ENCODE data around the gene ST8SIA5. TPM values are rescaled to one million over a fixed set of nuclear protein-coding genes. Genes with fewer than 3 reads are reported as not detected.

The ST8SIA5 gene
- total and polyA plus RNA-seq, 8 donors, result 0.09 to 0.43 (median 0.27) TPM

GRCh38 chr18:46728219-46728930 lies 28.5 kb downstream of the ST8SIA5 start:
- ATAC-seq (no peak), DNase-seq (no peak)
- Histone ChIP-seq H3K4me3 (no peak overlapping the region), H3K27me3 (no peaks in the 10 kb centered on the region), H3K9me3 (peaks cover 0 to 32% of the 10 kb centered on the region in 2 donors), H3K4me1 (no peaks in the 10 kb centered on the region), H3K36me3 (no peaks in the 10 kb centered on the region), H3K27ac (no peak overlapping the region)
- TF ChIP-seq CTCF (IDR thresholded peaks at IDR 0.05), result no peak
- intact Hi-C loops (cut with DNase I), result no loop called here

GRCh38 chr18:46727177-46727576 lies 29.7 kb downstream of the ST8SIA5 start:
- intact Hi-C loops (cut with DNase I), result no loop called here
- Histone ChIP-seq H3K27me3 (no peaks in the 10 kb centered on the region), H3K4me1 (no peaks in the 10 kb centered on the region), H3K36me3 (no peaks in the 10 kb centered on the region), H3K27ac (no peak overlapping the region), H3K9me3 (peaks cover 0 to 32% of the 10 kb centered on the region in 2 donors), H3K4me3 (no peak overlapping the region)
- no peak for TF ChIP-seq CTCF (IDR thresholded peaks at IDR 0.05)
- DNase-seq (no peak), ATAC-seq (no peak)

- intact Hi-C loops (cut with DNase I), result no loop called here
- no peaks in the 10 kb centered on the region for H3K36me3 ChIP-seq
- H3K4me1 ChIP-seq, result no peaks in the 10 kb centered on the region
- TF ChIP-seq CTCF (IDR thresholded peaks at IDR 0.05), result no peak
- H3K9me3 ChIP-seq, result peaks cover 0 to 17% of the 10 kb centered on the region in 2 donors
- DNase-seq (no peak), ATAC-seq (no peak)
- no peak overlapping the region for H3K27ac ChIP-seq
- no peak overlapping the region for H3K4me3 ChIP-seq
- no peaks in the 10 kb centered on the region for H3K27me3 ChIP-seq
Observed at GRCh38 chr18:46725310-46725709, 31.5 kb downstream of the ST8SIA5 start.

- Histone ChIP-seq H3K36me3 (no peaks in the 10 kb centered on the region), H3K9me3 (peaks cover 0 to 3% of the 10 kb centered on the region in 2 donors), H3K4me1 (peaks cover 0 to 1% of the 10 kb centered on the region in 2 donors), H3K27ac (no peak overlapping the region), H3K4me3 (no peak overlapping the region), H3K27me3 (no peaks in the 10 kb centered on the region)
- ATAC-seq (no peak), DNase-seq (no peak)
- TF ChIP-seq CTCF (IDR thresholded peaks at IDR 0.05), result no peak
- intact Hi-C loops (cut with DNase I), result no loop called here
Observed at GRCh38 chr18:46723856-46724415, 32.9 kb downstream of the ST8SIA5 start.

GRCh38 chr18:46722051-46722450 lies 34.8 kb downstream of the ST8SIA5 start:
- intact Hi-C loops (cut with DNase I), result no loop called here
- no peak for ATAC-seq
- no peaks in the 10 kb centered on the region for H3K36me3 ChIP-seq
- no peaks in the 10 kb centered on the region for H3K27me3 ChIP-seq
- no peak for DNase-seq
- H3K4me1 ChIP-seq, result peaks cover 0 to 10% of the 10 kb centered on the region in 2 donors
- H3K4me3 ChIP-seq, result no peak overlapping the region
- H3K9me3 ChIP-seq, result no peaks in the 10 kb centered on the region
- TF ChIP-seq CTCF (IDR thresholded peaks at IDR 0.05), result no peak
- H3K27ac ChIP-seq, result no peak overlapping the region
